ENCODE data around the gene ABTB1.
A peak's percentile ranks its signal among the peaks of the same experiment; 100 is the strongest.

ABTB1 gene

GRCh38 chr3:127694467-127695215 lies 21.9 kb downstream of the ABTB1 start:
- no peak overlapping the region for H3K4me2 ChIP-seq (ENCODE audit: low read depth, low read length)
- H3F3A ChIP-seq (ENCODE audit: insufficient read depth, low read length): no peaks in the 10 kb centered on the region
- H3K27me3 ChIP-seq (replicated peaks; ENCODE audit: insufficient read depth, low read length): no peaks in the 10 kb centered on the region
- no peak overlapping the region for H3K9ac ChIP-seq (ENCODE audit: low read length)
- H4K20me1 ChIP-seq (ENCODE audit: insufficient read depth, low read length): no peaks in the 10 kb centered on the region
- H2AFZ ChIP-seq (ENCODE audit: low read length): no peak overlapping the region
- TF ChIP-seq CTCF (IDR thresholded peaks at IDR 0.05; ENCODE audit: low read length): peak; percentile 28
- TF ChIP-seq EZH2 (optimal IDR thresholded peaks at IDR 0.05; ENCODE audit: low read depth, low read length): no peak
- no peaks in the 10 kb centered on the region for H3K4me1 ChIP-seq (ENCODE audit: low read length)
- DNase-seq: peak; percentile 43
- H3K27ac ChIP-seq (ENCODE audit: low read length): no peak overlapping the region
- H3K9me2 ChIP-seq (replicated peaks; ENCODE audit: insufficient read depth, low read length): no peaks in the 10 kb centered on the region
- no peak overlapping the region for H3K4me3 ChIP-seq (ENCODE audit: low read length)
- no peaks in the 10 kb centered on the region for H3K79me2 ChIP-seq (ENCODE audit: low read length)
- H3K36me3 ChIP-seq (replicated peaks; ENCODE audit: insufficient read depth, low read length): no peaks in the 10 kb centered on the region
- H3K9me3 ChIP-seq (replicated peaks; ENCODE audit: insufficient read depth, low read length): no peaks in the 10 kb centered on the region

- Histone ChIP-seq H3K4me2 (ENCODE audit: low read depth, low read length) (0 out of 2 replicates have a peak overlapping the region, but pooled peaks have one; percentile 16), H3K4me3 (ENCODE audit: low read length) (no peak overlapping the region)
These were observed 24.9 kb downstream of the ABTB1 start for GRCh38 chr3:127697551-127698240.

GRCh38 chr3:127698286-127698685 lies 25.5 kb downstream of the ABTB1 start:
- DNase-seq: no peak
- Histone ChIP-seq H3F3A (ENCODE audit: insufficient read depth, low read length) (no peaks in the 10 kb centered on the region), H4K20me1 (ENCODE audit: insufficient read depth, low read length) (no peaks in the 10 kb centered on the region), H3K27me3 (replicated peaks; ENCODE audit: insufficient read depth, low read length) (no peaks in the 10 kb centered on the region), H3K36me3 (replicated peaks; ENCODE audit: insufficient read depth, low read length) (no peaks in the 10 kb centered on the region), H3K4me1 (ENCODE audit: low read length) (no peaks in the 10 kb centered on the region), H2AFZ (ENCODE audit: low read length) (no peak overlapping the region), H3K27ac (ENCODE audit: low read length) (no peak overlapping the region), H3K79me2 (ENCODE audit: low read length) (no peaks in the 10 kb centered on the region), H3K9ac (ENCODE audit: low read length) (no peak overlapping the region), H3K9me3 (replicated peaks; ENCODE audit: insufficient read depth, low read length) (no peaks in the 10 kb centered on the region), H3K4me2 (ENCODE audit: low read depth, low read length) (no peak overlapping the region), H3K4me3 (ENCODE audit: low read length) (no peak overlapping the region), H3K9me2 (replicated peaks; ENCODE audit: insufficient read depth, low read length) (no peaks in the 10 kb centered on the region)
- no peak for TF ChIP-seq EZH2phosphoT487 (IDR thresholded peaks at IDR 0.05; ENCODE audit: low read length)
- TF ChIP-seq CTCF (IDR thresholded peaks at IDR 0.05; ENCODE audit: low read length): no peak
- TF ChIP-seq EZH2 (optimal IDR thresholded peaks at IDR 0.05; ENCODE audit: low read depth, low read length): no peak

More at GRCh38 chr3:127697551-127698240, 24.9 kb downstream of the ABTB1 start:
- Histone ChIP-seq H3K36me3 (replicated peaks; ENCODE audit: insufficient read depth, low read length) (no peaks in the 10 kb centered on the region), H3K27me3 (replicated peaks; ENCODE audit: insufficient read depth, low read length) (no peaks in the 10 kb centered on the region), H3K4me1 (ENCODE audit: low read length) (no peaks in the 10 kb centered on the region), H4K20me1 (ENCODE audit: insufficient read depth, low read length) (no peaks in the 10 kb centered on the region), H3K79me2 (ENCODE audit: low read length) (no peaks in the 10 kb centered on the region), H3F3A (ENCODE audit: insufficient read depth, low read length) (no peaks in the 10 kb centered on the region), H3K27ac (ENCODE audit: low read length) (no peak overlapping the region), H3K9me3 (replicated peaks; ENCODE audit: insufficient read depth, low read length) (no peaks in the 10 kb centered on the region), H2AFZ (ENCODE audit: low read length) (peak overlapping the region; percentile 82), H3K9me2 (replicated peaks; ENCODE audit: insufficient read depth, low read length) (no peaks in the 10 kb centered on the region), H3K9ac (ENCODE audit: low read length) (no peak overlapping the region)
- peak; percentile 52 for DNase-seq
- TF ChIP-seq EZH2phosphoT487 (IDR thresholded peaks at IDR 0.05; ENCODE audit: low read length): no peak
- no peak for TF ChIP-seq CTCF (IDR thresholded peaks at IDR 0.05; ENCODE audit: low read length)
- no peak for TF ChIP-seq EZH2 (optimal IDR thresholded peaks at IDR 0.05; ENCODE audit: low read depth, low read length)
